Small intestine (tissue), 7 donors: ENCODE results near the gene TECPR2. TPM values are rescaled to one million over a fixed set of nuclear protein-coding genes. Genes with fewer than 3 reads are reported as not detected.

Experiments
- DNase-seq, 2 donors: peaks; one replicate each; pipeline versions ENCODE4 v3.0.0 to v3.0.0-alpha.2; 2013
- FAIRE-seq: peaks from 2 replicates; lab custom pipeline; 2012; peaks lifted over from hg19 to GRCh38; lab: Jason Lieb, UNC
- H3K27ac ChIP-seq, 3 donors: one replicate each; pipeline ENCODE4 v1.5.1; 2013; ENCODE audit warnings: low read length in 2 of 3, mild to moderate bottlenecking in 2 of 3, control low read depth in 1 of 3, inconsistent platforms in 1 of 3, low read depth in 1 of 3, moderate library complexity in 1 of 3
- H3K27me3 ChIP-seq, 3 donors: one replicate each; pipeline ENCODE4 v1.6.1; 2013; ENCODE audit warnings: low read length in 3 of 3, inconsistent platforms in 1 of 3; ENCODE audit not compliant: control insufficient read depth in 3 of 3, insufficient read depth in 3 of 3
- H3K36me3 ChIP-seq, 3 donors: one replicate each; pipeline ENCODE4 v1.6.1; 2013; ENCODE audit warnings: low read length in 3 of 3, inconsistent platforms in 1 of 3, low read depth in 1 of 3, mild to moderate bottlenecking in 1 of 3, moderate library complexity in 1 of 3; ENCODE audit not compliant: control insufficient read depth in 3 of 3, insufficient read depth in 2 of 3
- H3K4me1 ChIP-seq, 3 donors: one replicate each; pipeline ENCODE4 v1.6.1; 2013; ENCODE audit warnings: low read length in 2 of 3, inconsistent platforms in 1 of 3, low read depth in 1 of 3, mild to moderate bottlenecking in 1 of 3, moderate library complexity in 1 of 3; ENCODE audit not compliant: control insufficient read depth in 3 of 3, insufficient read depth in 2 of 3
- H3K4me3 ChIP-seq, 3 donors: one replicate each; pipeline ENCODE4 v1.5.1; 2013; ENCODE audit warnings: low read length in 3 of 3, control low read depth in 1 of 3, inconsistent platforms in 1 of 3, low read depth in 1 of 3, mild to moderate bottlenecking in 1 of 3, moderate library complexity in 1 of 3
- H3K9me3 ChIP-seq, 2 donors: one replicate each; pipeline ENCODE4 v1.6.1; 2013; ENCODE audit warnings: low read depth in 1 of 2, low read length in 1 of 2; ENCODE audit not compliant: control insufficient read depth in 2 of 2, insufficient read depth in 1 of 2
- WGBS, 3 donors: extraction: QIAGEN DNeasy Blood & Tissue Kit; methylation state at CpG; one replicate each; pipeline ENCODE4 v1.1.7; 2013; 5-methylcytosine and 5-hydroxymethylcytosine counted together
- polyA plus RNA-seq, 4 donors: library from polyadenylated mRNA; stranded (reverse) in 3 of 4; unstranded in 1 of 4; fragments of 200-250 nt in 3 of 4; fragments of 120-200 nt in 1 of 4; gene quantifications; one replicate each; pipeline versions ENCODE4 v1.2.1 to v1.2.3, GENCODE V29; 2013
- donor health status: healthy with polysubstance abuse.
- donor health status: control.
- donor health status: control.
- donor health status: Bipolar disorder and iron deficiency.
- donor health status: healthy.

Gene TECPR2
- polyA plus RNA-seq, 4 donors: 3.2 to 10.6 (median 7.6) TPM

DNA sequence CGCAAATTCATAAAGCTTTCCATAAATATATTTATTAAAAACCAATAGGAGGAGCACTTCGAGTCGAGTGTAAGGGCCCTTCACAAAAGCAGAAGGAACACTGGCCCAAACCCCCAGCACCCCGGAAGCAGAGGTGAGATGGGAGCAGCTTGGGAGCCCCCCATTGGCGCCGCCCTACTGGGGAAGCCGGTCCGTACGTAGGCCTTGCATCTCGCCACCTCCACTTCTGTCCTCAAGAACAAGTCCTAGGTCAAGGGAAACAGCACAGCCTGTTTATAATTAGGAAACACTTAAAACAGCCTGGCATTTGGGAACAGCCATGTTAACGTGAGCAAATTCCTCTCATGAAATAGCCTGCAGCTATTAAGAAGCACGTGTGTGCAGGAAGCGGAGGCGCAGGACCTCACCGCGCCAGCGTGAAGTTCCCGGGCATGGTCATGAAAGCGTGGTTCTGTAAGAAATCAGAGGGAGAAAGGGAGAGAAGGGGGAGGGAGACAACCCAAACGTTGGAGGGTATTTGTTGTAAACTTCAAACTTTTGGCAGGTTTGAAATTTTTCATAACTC is 139.1 kb downstream of the TECPR2 start:
- FAIRE-seq (no peak), DNase-seq (no peak)
- H3K4me1 ChIP-seq: peaks cover 2 to 33% (median 4%) of the 10 kb centered on the region in 3 donors
- no peak overlapping the region for H3K27ac ChIP-seq
- H3K9me3 ChIP-seq: no peaks in the 10 kb centered on the region
- no peaks in the 10 kb centered on the region for H3K27me3 ChIP-seq
- peaks cover under 1 to 75% (median 7%) of the 10 kb centered on the region in 3 donors for H3K36me3 ChIP-seq
- 86 to 88% (median 86%) methylated on average over 20 of the region's 20 CpGs for WGBS, 3 donors
- H3K4me3 ChIP-seq: no peak overlapping the region

- no peak for DNase-seq
- Histone ChIP-seq H3K4me1 (peaks cover 2 to 32% (median 4%) of the 10 kb centered on the region in 3 donors), H3K4me3 (no peak overlapping the region), H3K27ac (no peak overlapping the region), H3K27me3 (no peaks in the 10 kb centered on the region), H3K9me3 (no peaks in the 10 kb centered on the region), H3K36me3 (peaks cover 6 to 69% (median 7%) of the 10 kb centered on the region in 3 donors)
- FAIRE-seq: no peak
- 96 to 98% (median 96%) methylated on average over 10 of the region's 10 CpGs for WGBS, 3 donors
These were observed 139.8 kb downstream of the TECPR2 start for GRCh38 chr14:102502571-102502970.

GRCh38 chr14:102503641-102504327 is 141.0 kb downstream of the TECPR2 start:
- H3K27me3 ChIP-seq: no peaks in the 10 kb centered on the region
- peak overlapping the region; percentile 5 to 22 (median 19) for H3K27ac ChIP-seq
- H3K9me3 ChIP-seq: no peaks in the 10 kb centered on the region
- peaks cover 2 to 63% (median 6%) of the 10 kb centered on the region in 3 donors for H3K36me3 ChIP-seq
- FAIRE-seq (no peak), DNase-seq (no peak)
- WGBS, 3 donors: 61 to 72% (median 69%) methylated on average over 12 of the region's 12 CpGs
- no peak overlapping the region for H3K4me3 ChIP-seq
- H3K4me1 ChIP-seq: peaks cover 0 to 33% (median 4%) of the 10 kb centered on the region in 3 donors

DNA sequence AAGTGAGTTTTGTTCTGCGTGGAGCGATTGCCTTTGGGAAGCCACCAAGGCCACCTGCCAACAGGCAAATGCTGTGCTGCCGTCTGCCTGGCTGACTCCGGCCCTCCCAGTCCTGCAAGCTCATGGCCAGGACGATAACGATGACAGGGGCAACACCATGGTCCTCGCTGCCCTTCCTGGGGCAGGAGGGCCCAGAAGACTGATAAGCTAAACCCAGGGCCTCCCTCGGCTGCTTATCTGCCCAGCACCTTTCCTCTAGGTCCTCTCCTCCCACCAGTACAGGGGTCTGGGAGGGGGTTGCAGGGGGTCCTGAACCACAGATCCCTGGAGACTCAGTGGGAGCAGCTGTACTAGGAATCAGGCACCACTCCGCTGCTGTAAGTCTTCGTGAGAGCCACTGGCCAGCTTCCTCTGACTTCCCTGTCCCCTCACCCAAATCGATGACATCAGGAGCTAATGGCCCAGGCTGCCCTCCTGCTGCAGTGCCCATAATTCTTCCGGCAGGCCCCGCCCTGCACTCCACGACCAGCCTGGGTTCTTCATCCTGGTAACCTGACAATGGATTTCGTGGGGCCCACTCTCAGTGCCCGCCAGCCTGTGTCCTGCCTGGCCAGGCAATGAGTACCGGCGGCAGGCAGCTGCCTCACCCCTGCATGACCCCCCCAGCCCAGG is 141.7 kb downstream of the TECPR2 start:
- Histone ChIP-seq H3K27me3 (no peaks in the 10 kb centered on the region), H3K9me3 (no peaks in the 10 kb centered on the region), H3K4me3 (no peak overlapping the region), H3K27ac (peak overlapping the region; percentile 5 to 22 (median 19)), H3K36me3 (peaks cover 2 to 56% (median 6%) of the 10 kb centered on the region in 3 donors), H3K4me1 (peaks cover 0 to 34% (median 4%) of the 10 kb centered on the region in 3 donors)
- FAIRE-seq (no peak), DNase-seq (no peak)
- WGBS, 3 donors: 43 to 67% (median 61%) methylated on average over 18 of the region's 18 CpGs

DNA sequence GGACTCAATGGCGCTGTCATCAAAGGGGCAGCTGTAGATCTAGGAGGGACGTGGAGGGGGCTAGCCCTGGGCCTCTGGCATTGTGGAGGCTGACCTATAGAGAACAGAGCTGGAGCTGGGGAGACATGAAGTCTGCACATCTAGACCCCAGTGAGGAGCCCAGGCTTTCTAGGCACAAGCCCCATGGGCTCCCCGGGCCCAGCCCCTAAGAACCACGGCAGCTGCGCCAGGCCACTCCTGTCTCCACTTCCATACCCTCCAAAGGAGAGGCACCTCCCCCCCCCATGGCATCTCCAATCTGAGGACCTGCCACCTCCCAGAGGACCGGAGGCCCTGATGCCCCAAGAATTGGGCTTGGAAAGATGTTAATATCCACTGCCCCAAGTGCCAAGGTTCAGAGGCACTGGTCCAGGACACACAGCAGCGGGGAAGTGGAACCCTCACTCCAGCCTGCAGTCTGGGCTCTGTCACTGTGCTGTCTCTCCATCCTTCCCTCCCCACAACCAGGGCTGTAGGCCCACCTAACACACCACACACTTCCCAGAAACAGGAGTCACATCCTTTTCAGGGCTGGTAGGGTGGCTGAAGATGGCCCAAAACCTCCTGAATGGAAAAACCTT is 142.4 kb downstream of the TECPR2 start:
- H3K4me1 ChIP-seq: peaks cover 0 to 35% (median 4%) of the 10 kb centered on the region in 3 donors
- no peaks in the 10 kb centered on the region for H3K9me3 ChIP-seq
- H3K36me3 ChIP-seq: peaks cover 2 to 51% (median 6%) of the 10 kb centered on the region in 3 donors
- no peak for DNase-seq
- H3K4me3 ChIP-seq: peak overlapping the region in 1 of 3 donors; percentile 3
- peak overlapping the region in 1 of 3 donors; percentile 19 for H3K27ac ChIP-seq
- FAIRE-seq: no peak
- 66 to 80% (median 69%) methylated on average over 5 to 7 of the region's 7 CpGs for WGBS, 3 donors
- no peaks in the 10 kb centered on the region for H3K27me3 ChIP-seq

DNA sequence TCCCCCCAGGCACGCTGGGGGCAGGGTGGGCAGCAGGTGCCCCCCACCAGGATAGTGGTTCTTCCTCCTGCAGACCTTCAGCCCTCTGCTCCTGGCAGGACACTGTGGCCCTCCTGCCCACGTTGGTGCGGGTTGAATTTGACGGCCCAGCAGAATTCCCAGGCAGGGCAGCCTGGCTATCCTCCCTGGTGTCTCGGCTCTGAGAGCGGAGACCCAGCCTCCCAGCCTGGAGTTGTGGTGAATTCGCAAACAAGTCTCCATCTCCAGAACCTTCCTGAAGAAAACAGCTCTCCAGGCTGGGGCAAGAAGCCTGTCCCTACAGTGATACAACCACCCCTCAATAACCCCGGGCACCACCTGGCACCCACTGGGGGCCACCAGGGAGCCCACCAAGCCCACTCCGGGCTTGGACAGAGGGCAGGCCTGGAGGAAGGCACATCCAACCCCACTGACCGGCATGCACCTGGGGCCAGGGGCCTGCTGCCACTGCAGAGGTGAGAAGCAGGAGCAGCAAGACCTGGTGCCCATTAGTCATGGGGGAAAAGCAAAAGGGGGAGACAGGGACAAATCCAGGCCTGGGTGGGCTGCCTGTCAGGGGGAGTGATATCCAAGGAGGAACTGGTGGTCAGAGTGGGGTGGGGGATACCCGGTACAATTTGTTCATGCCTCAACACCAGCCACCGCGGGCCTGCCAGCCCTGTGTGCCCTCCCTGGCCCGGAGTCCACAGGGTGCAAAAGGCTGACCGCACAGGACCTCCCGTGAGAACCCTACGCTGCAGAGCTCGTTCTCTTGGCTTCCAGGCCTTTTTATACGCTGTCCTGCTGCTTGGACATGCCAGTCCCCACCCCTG is 143.3 kb downstream of the TECPR2 start:
- FAIRE-seq: no peak
- Histone ChIP-seq H3K27ac (peak overlapping the region in 1 of 3 donors; percentile 53), H3K9me3 (no peaks in the 10 kb centered on the region), H3K27me3 (no peaks in the 10 kb centered on the region), H3K4me1 (peaks cover 0 to 44% (median under 1%) of the 10 kb centered on the region in 3 donors), H3K4me3 (peak overlapping the region in 1 of 3 donors; percentile 23), H3K36me3 (peaks cover under 1 to 43% (median 6%) of the 10 kb centered on the region in 3 donors)
- no peak for DNase-seq
- WGBS, 3 donors: 77 to 90% (median 79%) methylated on average over 18 to 19 of the region's 19 CpGs

DNA sequence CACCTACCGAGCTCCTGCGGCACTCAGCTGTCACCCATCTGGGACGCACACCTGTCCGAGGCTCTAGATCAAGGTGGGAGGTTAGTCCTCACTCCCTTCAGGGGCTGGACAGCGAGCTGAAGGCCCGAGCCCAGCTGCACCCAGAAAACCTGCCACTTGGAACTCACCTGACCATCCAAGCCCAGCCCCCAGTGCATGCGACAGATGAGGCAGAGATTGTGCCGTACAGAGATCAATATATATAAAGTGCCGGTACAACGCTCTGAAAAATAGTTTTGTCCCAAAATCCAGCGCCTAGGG is 143.8 kb downstream of the TECPR2 start:
- Histone ChIP-seq H3K27me3 (no peaks in the 10 kb centered on the region), H3K27ac (no peak overlapping the region), H3K9me3 (no peaks in the 10 kb centered on the region), H3K4me3 (peak overlapping the region in 1 of 3 donors; percentile 23), H3K4me1 (peaks cover 0 to 50% (median 0%) of the 10 kb centered on the region in 3 donors), H3K36me3 (peaks cover 0 to 42% (median 6%) of the 10 kb centered on the region in 3 donors)
- 84 to 94% (median 86%) methylated on average over 11 of the region's 11 CpGs for WGBS, 3 donors
- FAIRE-seq (no peak), DNase-seq (no peak)
